H1 (cell line): ENCODE data around the gene ARID4B. TPM values are rescaled to one million over a fixed set of nuclear protein-coding genes. Genes with fewer than 3 reads are reported as not detected.

Source experiments
- BCL11A ChIP-seq, 2 experiments: IDR thresholded peaks; one replicate each; pipeline ENCODE4 v1.6.1; 2011; ENCODE audit warnings: low read depth in 2 of 2, low read length in 2 of 2, mild to moderate bottlenecking in 2 of 2
- BRCA1 ChIP-seq: IDR thresholded peaks from 2 replicates; pipeline ENCODE4 v1.6.1; 2012; ENCODE audit warnings: low read depth, low read length, improper control_type of control experiment
- CHD2 ChIP-seq: IDR thresholded peaks from 2 replicates; pipeline ENCODE4 v1.6.1; 2012; ENCODE audit warnings: low read length, improper control_type of control experiment
- CREB1 ChIP-seq: IDR thresholded peaks from 2 replicates; pipeline ENCODE4 v1.6.1; 2012; ENCODE audit warnings: inconsistent platforms
- CTBP2 ChIP-seq: IDR thresholded peaks from 2 replicates; pipeline ENCODE4 v1.7.0; 2011; ENCODE audit warnings: borderline replicate concordance, mild to moderate bottlenecking, moderate library complexity, mixed read lengths, low read length; ENCODE audit not compliant: insufficient read depth, insufficient read length
- EGR1 ChIP-seq: IDR thresholded peaks from 2 replicates; pipeline ENCODE4 v1.6.1; 2011; ENCODE audit warnings: low read depth, low read length, borderline replicate concordance
- EP300 ChIP-seq, 2 experiments: IDR thresholded peaks; 1 replicate in 1 of 2; 2 replicates in 1 of 2; pipeline ENCODE4 v1.6.1; 2011 to 2012; ENCODE audit warnings: low read depth in 2 of 2, low read length in 2 of 2, mild to moderate bottlenecking in 2 of 2, borderline replicate concordance in 1 of 2, inconsistent platforms in 1 of 2, moderate library complexity in 1 of 2
- FOSL1 ChIP-seq: IDR thresholded peaks from 2 replicates; pipeline ENCODE4 v1.6.1; 2011; ENCODE audit warnings: mild to moderate bottlenecking, low read depth, low read length, moderate library complexity; ENCODE audit not compliant: insufficient read depth
- GTF2F1 ChIP-seq: IDR thresholded peaks from 2 replicates; pipeline ENCODE4 v1.6.1; 2012; ENCODE audit warnings: low read depth, low read length, improper control_type of control experiment, borderline replicate concordance
- NRF1 ChIP-seq: IDR thresholded peaks from 2 replicates; pipeline ENCODE4 v1.6.1; 2011; ENCODE audit warnings: mild to moderate bottlenecking, low read depth, low read length, improper control_type of control experiment
- PHF8 ChIP-seq: fragments of 200-600 bp; sonication (generic); conservative IDR thresholded peaks from 2 replicates; pipeline ENCODE4 v1.7.1; 2012; ENCODE audit warnings: low read depth, mild to moderate bottlenecking, inconsistent platforms, low read length, moderate library complexity
- POU5F1 ChIP-seq: IDR thresholded peaks from 2 replicates; pipeline ENCODE4 v1.6.1; 2011; ENCODE audit warnings: low read depth, mild to moderate bottlenecking, low read length, moderate library complexity
- RAD21 ChIP-seq, 2 experiments: IDR thresholded peaks in 1 of 2; conservative IDR thresholded peaks in 1 of 2; 2 replicates each; pipeline ENCODE4 v1.6.1; 2011; ENCODE audit warnings: low read depth in 2 of 2, low read length in 2 of 2, improper control_type of control experiment in 1 of 2, inconsistent platforms in 1 of 2, mild to moderate bottlenecking in 1 of 2, moderate library complexity in 1 of 2
- RBBP5 ChIP-seq: IDR thresholded peaks from 2 replicates; pipeline ENCODE4 v1.7.1; 2012; ENCODE audit warnings: low read depth, mild to moderate bottlenecking, inconsistent platforms, low read length, moderate library complexity, borderline replicate concordance
- RFX5 ChIP-seq: IDR thresholded peaks from 2 replicates; pipeline ENCODE4 v1.6.1; 2011; ENCODE audit warnings: low read depth, low read length, improper control_type of control experiment, borderline replicate concordance
- SP2 ChIP-seq: IDR thresholded peaks from 2 replicates; pipeline ENCODE4 v1.6.1; 2012; ENCODE audit warnings: mild to moderate bottlenecking, low read length, inconsistent platforms
- TAF1 ChIP-seq: IDR thresholded peaks from 2 replicates; pipeline ENCODE4 v1.6.1; 2011; ENCODE audit warnings: mild to moderate bottlenecking, low read depth, low read length
- TAF7 ChIP-seq: optimal IDR thresholded peaks from 2 replicates; pipeline ENCODE3; 2011; ENCODE audit warnings: low read depth, mild to moderate bottlenecking, inconsistent platforms, low read length, moderate library complexity, borderline replicate concordance
- polyA plus RNA-seq, 7 experiments: library from polyadenylated mRNA; depleted of rRNA in 3 of 7; stranded (reverse) in 5 of 7; unstranded in 2 of 7; fragments of >200 nt in 5 of 7; fragments of 200-250 nt in 2 of 7; gene quantifications; 1 replicate in 5 of 7; 2 replicates in 1 of 7; 4 replicates in 1 of 7; pipeline versions ENCODE4 v1.2.1 to v1.2.3, GENCODE V29; 2011 to 2013; ENCODE audit warnings: missing spikeins in 2 of 7, mixed read lengths in 2 of 7
- total RNA-seq: library from RNA; stranded (reverse); fragmentation: NEBNext Ultra II Directional; extraction: Animal tissue kit (Norgen Biotek cat#: 25700); gene quantifications from 2 replicates; pipeline ENCODE4 v1.2.1, GENCODE V29; 2021
- TF ChIP-seq, protein P1 (sequence below): IDR thresholded peaks from 2 replicates; pipeline ENCODE4 v1.6.1; 2011; ENCODE audit warnings: low read length, improper control_type of control experiment
- TF ChIP-seq, protein P2 (sequence below): IDR thresholded peaks from 2 replicates; pipeline ENCODE4 v1.6.1; 2012; ENCODE audit warnings: low read length, inconsistent platforms

Gene ARID4B
- total and polyA plus RNA-seq, 2 of the 8 experiments (the other 6 are each of a cell fraction or from before 2014, with no cell fraction given): 5.1 to 28.8 TPM

- TF ChIP-seq, protein P1, sequence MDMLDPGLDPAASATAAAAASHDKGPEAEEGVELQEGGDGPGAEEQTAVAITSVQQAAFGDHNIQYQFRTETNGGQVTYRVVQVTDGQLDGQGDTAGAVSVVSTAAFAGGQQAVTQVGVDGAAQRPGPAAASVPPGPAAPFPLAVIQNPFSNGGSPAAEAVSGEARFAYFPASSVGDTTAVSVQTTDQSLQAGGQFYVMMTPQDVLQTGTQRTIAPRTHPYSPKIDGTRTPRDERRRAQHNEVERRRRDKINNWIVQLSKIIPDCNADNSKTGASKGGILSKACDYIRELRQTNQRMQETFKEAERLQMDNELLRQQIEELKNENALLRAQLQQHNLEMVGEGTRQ: no peak
- TF ChIP-seq FOSL1 (no peak), PHF8 (peak; percentile 99), SP2 (peak; percentile 51; the same call in 1 of the 2 replicates), BRCA1 (no peak), TAF1 (peak; percentile 91), NRF1 (peak; percentile 37), RFX5 (no peak), EP300 (IDR thresholded peaks at IDR 0.05; ENCODE audit: borderline replicate concordance in 1 of 2, low read depth in 2 of 2, low read length in 2 of 2) (no peak), GTF2F1 (peak; percentile 53; the same call in 1 of the 2 replicates), CREB1 (peak; percentile 68), TAF7 (peak; percentile 62), CHD2 (peak; percentile 75), BCL11A (IDR thresholded peaks at IDR 0.05; ENCODE audit: low read depth in 2 of 2, low read length in 2 of 2) (no peak), RAD21 (IDR thresholded peaks at IDR 0.05 in 1 of 2, conservative IDR thresholded peaks at IDR 0.05 in 1 of 2; ENCODE audit: low read depth in 2 of 2, low read length in 2 of 2) (0 out of 4 replicates have a peak, but pooled peaks of 1 of the 2 experiments have one; percentile 6), EGR1 (peak; percentile 98), RBBP5 (peak; percentile 91; the same call in 1 of the 2 replicates), POU5F1 (no peak), CTBP2 (no peak)
- TF ChIP-seq, protein P2, sequence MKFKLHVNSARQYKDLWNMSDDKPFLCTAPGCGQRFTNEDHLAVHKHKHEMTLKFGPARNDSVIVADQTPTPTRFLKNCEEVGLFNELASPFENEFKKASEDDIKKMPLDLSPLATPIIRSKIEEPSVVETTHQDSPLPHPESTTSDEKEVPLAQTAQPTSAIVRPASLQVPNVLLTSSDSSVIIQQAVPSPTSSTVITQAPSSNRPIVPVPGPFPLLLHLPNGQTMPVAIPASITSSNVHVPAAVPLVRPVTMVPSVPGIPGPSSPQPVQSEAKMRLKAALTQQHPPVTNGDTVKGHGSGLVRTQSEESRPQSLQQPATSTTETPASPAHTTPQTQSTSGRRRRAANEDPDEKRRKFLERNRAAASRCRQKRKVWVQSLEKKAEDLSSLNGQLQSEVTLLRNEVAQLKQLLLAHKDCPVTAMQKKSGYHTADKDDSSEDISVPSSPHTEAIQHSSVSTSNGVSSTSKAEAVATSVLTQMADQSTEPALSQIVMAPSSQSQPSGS: peak; percentile 82
Observed at GRCh38 chr1:235328271-235329138, 526 bp upstream of the ARID4B start, which contains the start of gene GGPS1 (continued).
